HFFc6 (cell line): ENCODE data around the gene OGT. TPM values are rescaled to one million over a fixed set of nuclear protein-coding genes. Genes with fewer than 3 reads are reported as not detected.

Experiments used
- DNase-seq: peaks from one replicate; pipeline ENCODE4 v3.0.0-alpha.2; 2018
- H3K27ac Mint-ChIP-seq: 2 replicates; pipeline ENCODE4 v1.8.0; 2020; ENCODE audit warnings: mild to moderate bottlenecking, mixed read lengths
- H3K27me3 Mint-ChIP-seq: 2 replicates; pipeline ENCODE4 v1.8.0; 2021; ENCODE audit warnings: mild to moderate bottlenecking, moderate library complexity, mixed read lengths; ENCODE audit not compliant: insufficient read depth
- H3K36me3 Mint-ChIP-seq: 2 replicates; pipeline ENCODE4 v1.8.0; 2021; ENCODE audit warnings: low read depth, mixed read lengths
- H3K4me1 Mint-ChIP-seq: 2 replicates; pipeline ENCODE4 v1.8.0; 2020; ENCODE audit warnings: low read depth, mixed read lengths
- H3K4me3 Mint-ChIP-seq: 2 replicates; pipeline ENCODE4 v1.8.0; 2020; ENCODE audit warnings: mild to moderate bottlenecking, moderate library complexity, mixed read lengths
- H3K9me3 Mint-ChIP-seq: 2 replicates; pipeline ENCODE4 v1.8.0; 2020; ENCODE audit warnings: mild to moderate bottlenecking, mixed read lengths
- total RNA-seq, 6 experiments: library from RNA; stranded (reverse); fragmentation: NEBNext Ultra II Directional; extraction: Animal tissue kit (Norgen Biotek cat#: 25700); gene quantifications; 2 replicates in 1 of 6; 3 replicates in 5 of 6; pipeline ENCODE4 v1.2.3, GENCODE V29; 2021
- TF ChIP-seq, protein P1 (sequence below): fragments of 200-600 bp; sonication (generic); IDR thresholded peaks from 2 replicates; pipeline ENCODE4 v1.5.0; 2021; ENCODE audit warnings: antibody characterized with exemption, mild to moderate bottlenecking

Gene OGT
- total RNA-seq, 6 experiments from 2014 or later, result 52.9 to 77.5 (median 57.7) TPM

DNA sequence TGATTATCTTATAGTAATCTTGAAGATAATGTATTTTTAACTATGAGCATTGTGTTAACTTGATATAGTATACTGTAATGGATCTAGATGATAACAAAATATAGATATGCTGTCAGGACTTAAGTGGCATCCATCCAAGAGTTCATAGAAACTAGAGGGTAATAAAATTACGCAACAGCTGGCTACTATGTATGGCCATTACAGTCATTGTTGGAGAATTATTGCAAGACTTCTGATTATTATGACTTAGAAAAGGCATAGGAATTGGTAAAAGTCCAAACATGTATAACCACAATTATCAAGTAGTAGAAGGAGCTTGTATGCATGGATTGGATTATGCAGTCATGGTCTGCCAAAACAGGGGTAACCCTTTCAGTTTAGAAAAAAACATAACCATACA, 9.5 kb downstream of the OGT start:
- peak; percentile 42 for DNase-seq
- TF ChIP-seq, protein P1, sequence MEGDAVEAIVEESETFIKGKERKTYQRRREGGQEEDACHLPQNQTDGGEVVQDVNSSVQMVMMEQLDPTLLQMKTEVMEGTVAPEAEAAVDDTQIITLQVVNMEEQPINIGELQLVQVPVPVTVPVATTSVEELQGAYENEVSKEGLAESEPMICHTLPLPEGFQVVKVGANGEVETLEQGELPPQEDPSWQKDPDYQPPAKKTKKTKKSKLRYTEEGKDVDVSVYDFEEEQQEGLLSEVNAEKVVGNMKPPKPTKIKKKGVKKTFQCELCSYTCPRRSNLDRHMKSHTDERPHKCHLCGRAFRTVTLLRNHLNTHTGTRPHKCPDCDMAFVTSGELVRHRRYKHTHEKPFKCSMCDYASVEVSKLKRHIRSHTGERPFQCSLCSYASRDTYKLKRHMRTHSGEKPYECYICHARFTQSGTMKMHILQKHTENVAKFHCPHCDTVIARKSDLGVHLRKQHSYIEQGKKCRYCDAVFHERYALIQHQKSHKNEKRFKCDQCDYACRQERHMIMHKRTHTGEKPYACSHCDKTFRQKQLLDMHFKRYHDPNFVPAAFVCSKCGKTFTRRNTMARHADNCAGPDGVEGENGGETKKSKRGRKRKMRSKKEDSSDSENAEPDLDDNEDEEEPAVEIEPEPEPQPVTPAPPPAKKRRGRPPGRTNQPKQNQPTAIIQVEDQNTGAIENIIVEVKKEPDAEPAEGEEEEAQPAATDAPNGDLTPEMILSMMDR, result no peak
- H3K4me1 Mint-ChIP-seq, result peaks cover 65% of the 10 kb centered on the region
- H3K27ac Mint-ChIP-seq, result peak overlapping the region; percentile 91
- no peaks in the 10 kb centered on the region for H3K27me3 Mint-ChIP-seq
- H3K4me3 Mint-ChIP-seq, result peak overlapping the region; percentile 42
- peaks cover 4% of the 10 kb centered on the region; the same call in 1 of the 2 replicates for H3K36me3 Mint-ChIP-seq
- no peaks in the 10 kb centered on the region for H3K9me3 Mint-ChIP-seq

DNA sequence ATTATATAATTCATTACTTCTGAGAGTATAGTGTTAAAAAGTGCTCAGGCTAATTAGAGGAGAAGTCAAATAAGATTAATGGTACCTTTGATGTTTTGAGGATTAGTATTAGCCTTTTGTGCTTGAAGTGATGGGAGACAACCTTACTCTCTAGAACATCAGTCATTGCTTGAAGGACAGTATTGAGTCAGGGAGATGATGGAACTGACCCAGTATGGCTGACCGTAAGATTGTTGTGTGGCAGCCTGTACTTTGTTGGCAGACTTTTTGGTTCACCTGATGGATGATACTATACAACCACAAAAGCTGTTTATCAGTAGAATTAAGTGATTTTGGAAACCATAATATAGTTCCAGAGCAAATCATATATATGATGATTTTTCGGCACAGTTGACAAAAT, 9.9 kb downstream of the OGT start:
- TF ChIP-seq, protein P1, result no peak
- H3K4me3 Mint-ChIP-seq, result peak overlapping the region; percentile 42
- peaks cover 62% of the 10 kb centered on the region for H3K4me1 Mint-ChIP-seq
- no peak for DNase-seq
- no peaks in the 10 kb centered on the region for H3K27me3 Mint-ChIP-seq
- peak overlapping the region; percentile 91 for H3K27ac Mint-ChIP-seq
- H3K9me3 Mint-ChIP-seq, result no peaks in the 10 kb centered on the region
- peaks cover 4% of the 10 kb centered on the region; the same call in 1 of the 2 replicates for H3K36me3 Mint-ChIP-seq

DNA sequence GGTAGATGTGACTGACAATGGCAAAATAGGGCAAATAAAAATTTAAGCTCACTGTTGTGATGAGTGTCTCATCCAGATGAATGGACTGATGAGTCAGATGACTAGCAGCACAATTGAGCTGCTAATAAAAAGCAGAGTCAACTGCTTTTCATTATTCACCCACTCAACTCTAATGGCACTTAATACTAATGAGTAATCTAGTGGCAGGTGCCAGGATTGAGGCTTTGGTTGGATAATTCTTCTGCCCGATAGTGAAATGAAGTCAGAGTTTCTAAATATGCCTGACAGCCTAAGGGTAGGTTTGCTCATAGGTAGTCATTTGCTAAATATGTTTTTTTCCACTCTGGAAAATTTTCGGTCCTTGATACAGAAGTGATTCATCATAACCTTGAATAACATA, 10.4 kb downstream of the OGT start:
- Mint-ChIP-seq H3K4me3 (peak overlapping the region; percentile 42), H3K27ac (peak overlapping the region; percentile 91), H3K9me3 (no peaks in the 10 kb centered on the region), H3K36me3 (peaks cover 4% of the 10 kb centered on the region; the same call in 1 of the 2 replicates), H3K4me1 (peaks cover 59% of the 10 kb centered on the region), H3K27me3 (no peaks in the 10 kb centered on the region)
- TF ChIP-seq, protein P1, result no peak
- peak; percentile 93 for DNase-seq

DNA sequence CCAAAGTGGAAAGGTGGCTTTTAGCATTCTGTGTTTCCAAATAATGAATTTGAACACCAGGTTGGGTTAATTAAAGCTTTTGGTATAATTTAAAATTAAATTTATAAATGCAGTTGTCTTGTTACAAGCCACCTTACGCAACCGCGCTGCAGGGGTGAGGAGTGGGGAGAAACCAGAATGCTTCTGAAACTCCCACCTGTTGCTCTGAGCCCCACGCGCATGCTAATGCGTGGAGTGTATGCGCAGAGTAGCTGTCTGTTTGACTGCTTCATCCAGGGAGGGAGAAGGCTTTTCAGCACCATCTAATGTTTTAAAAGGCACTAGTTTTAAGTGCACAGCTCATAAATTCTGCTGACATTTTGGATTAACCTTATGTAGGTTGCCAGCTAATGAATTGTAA, 12.5 kb downstream of the OGT start:
- TF ChIP-seq, protein P1, result no peak
- no peak overlapping the region for H3K4me3 Mint-ChIP-seq
- H3K4me1 Mint-ChIP-seq, result peaks cover 43% of the 10 kb centered on the region
- H3K27ac Mint-ChIP-seq, result no peak overlapping the region
- no peak for DNase-seq
- H3K27me3 Mint-ChIP-seq, result no peaks in the 10 kb centered on the region
- H3K36me3 Mint-ChIP-seq, result peaks cover 4% of the 10 kb centered on the region; the same call in 1 of the 2 replicates
- H3K9me3 Mint-ChIP-seq, result no peaks in the 10 kb centered on the region

DNA sequence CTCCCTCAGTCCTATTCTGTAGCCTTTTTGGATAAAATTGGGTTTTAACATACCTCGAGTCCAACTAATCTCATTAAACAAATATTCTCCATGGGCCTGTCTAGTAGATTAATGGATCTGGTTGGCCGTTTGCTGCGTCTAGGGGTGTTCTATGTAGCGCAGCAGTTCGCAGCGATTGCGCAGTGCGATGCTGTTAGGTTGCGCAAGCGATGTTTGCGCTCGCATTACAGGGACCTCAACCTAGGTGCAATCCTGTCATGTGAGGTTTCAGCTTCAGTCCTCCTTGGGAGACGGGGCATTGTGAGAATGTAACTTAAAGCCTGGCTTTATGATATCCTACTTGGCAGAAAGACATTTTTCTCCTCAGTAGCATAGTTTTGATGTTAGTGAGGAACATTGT, 14.0 kb downstream of the OGT start:
- Mint-ChIP-seq H3K27ac (no peak overlapping the region), H3K36me3 (peaks cover 4% of the 10 kb centered on the region; the same call in 1 of the 2 replicates), H3K27me3 (no peaks in the 10 kb centered on the region), H3K4me1 (peaks cover 31% of the 10 kb centered on the region), H3K4me3 (no peak overlapping the region), H3K9me3 (no peaks in the 10 kb centered on the region)
- no peak for DNase-seq
- TF ChIP-seq, protein P1, result no peak

DNA sequence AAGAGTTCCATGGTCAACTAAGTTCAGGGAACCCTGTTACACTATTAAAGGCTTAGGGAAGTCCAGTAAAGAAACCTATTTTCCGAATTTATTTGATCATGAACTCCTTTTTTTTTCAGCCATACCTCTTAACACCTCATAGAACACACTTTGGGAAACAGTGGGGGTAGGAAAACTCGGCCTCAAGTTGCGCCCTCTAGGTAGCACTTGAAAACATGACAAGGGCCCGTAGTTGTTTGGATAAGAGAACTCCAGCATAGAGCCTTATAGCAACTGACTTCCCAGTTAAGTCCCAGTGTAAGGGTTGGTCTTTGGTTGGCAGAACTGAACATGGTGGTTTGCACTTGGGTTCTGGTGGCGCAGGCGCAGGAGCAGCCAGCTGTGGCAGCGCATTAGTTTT, 14.4 kb downstream of the OGT start:
- peaks cover 4% of the 10 kb centered on the region; the same call in 1 of the 2 replicates for H3K36me3 Mint-ChIP-seq
- no peak overlapping the region for H3K27ac Mint-ChIP-seq
- peaks cover 27% of the 10 kb centered on the region for H3K4me1 Mint-ChIP-seq
- no peak overlapping the region for H3K4me3 Mint-ChIP-seq
- TF ChIP-seq, protein P1, result no peak
- no peak for DNase-seq
- H3K27me3 Mint-ChIP-seq, result no peaks in the 10 kb centered on the region
- H3K9me3 Mint-ChIP-seq, result no peaks in the 10 kb centered on the region
